Liver (tissue), 9 donors: Measurements from ENCODE around the gene MEF2B. TPM values are rescaled to one million over a fixed set of nuclear protein-coding genes. Genes with fewer than 3 reads are reported as not detected.

Source experiments
- DNase-seq: peaks from one replicate; pipeline ENCODE4 v3.0.0-alpha.2; 2017; ENCODE audit warnings: low spot score
- H3K27ac ChIP-seq, 2 donors: one replicate each; pipeline ENCODE4 v1.7.0; 2013; ENCODE audit warnings: inconsistent platforms in 2 of 2, low read length in 2 of 2, control low read depth in 1 of 2, low read depth in 1 of 2, mild to moderate bottlenecking in 1 of 2
- H3K27me3 ChIP-seq, 4 donors: one replicate each; pipeline versions ENCODE4 v1.6.1 to v1.7.0; 2013; ENCODE audit warnings: low read length in 3 of 4, inconsistent platforms in 1 of 4, mild to moderate bottlenecking in 1 of 4, moderate library complexity in 1 of 4; ENCODE audit not compliant: control insufficient read depth in 4 of 4, insufficient read depth in 4 of 4
- H3K36me3 ChIP-seq, 4 donors: one replicate each; pipeline versions ENCODE4 v1.6.1 to v1.7.0; 2013; ENCODE audit warnings: low read length in 3 of 4, mild to moderate bottlenecking in 3 of 4, low read depth in 1 of 4, moderate library complexity in 1 of 4; ENCODE audit not compliant: control insufficient read depth in 4 of 4, insufficient read depth in 3 of 4
- H3K4me1 ChIP-seq, 4 donors: one replicate each; pipeline versions ENCODE4 v1.6.1 to v1.7.0; 2013; ENCODE audit warnings: low read length in 3 of 4, mild to moderate bottlenecking in 3 of 4, moderate library complexity in 1 of 4; ENCODE audit not compliant: control insufficient read depth in 4 of 4, insufficient read depth in 4 of 4
- H3K4me3 ChIP-seq, 3 donors: one replicate each; pipeline versions ENCODE4 v1.6.1 to v1.7.0; 2013; ENCODE audit warnings: low read length in 3 of 3, control low read depth in 1 of 3, low read depth in 1 of 3, mild to moderate bottlenecking in 1 of 3
- H3K9ac ChIP-seq, 2 donors: one replicate each; pipeline ENCODE4 v1.7.0; 2013; ENCODE audit warnings: low read length in 2 of 2, mild to moderate bottlenecking in 2 of 2, moderate library complexity in 2 of 2, control low read depth in 1 of 2, low read depth in 1 of 2
- H3K9me3 ChIP-seq, 4 donors: one replicate each; pipeline versions ENCODE4 v1.6.1 to v1.7.0; 2013; ENCODE audit warnings: low read length in 3 of 4; ENCODE audit not compliant: control insufficient read depth in 4 of 4
- ATF3 ChIP-seq: IDR thresholded peaks from 2 replicates; pipeline ENCODE4 v1.6.1; 2016; ENCODE audit warnings: antibody characterized with exemption
- EGR1 ChIP-seq, 2 donors: IDR thresholded peaks; 2 replicates each; pipeline ENCODE4 v1.6.1; 2016 to 2018; ENCODE audit warnings: antibody characterized with exemption in 2 of 2, low read depth in 2 of 2
- FOXA1 ChIP-seq: IDR thresholded peaks from 2 replicates; pipeline ENCODE4 v1.6.1; 2016; ENCODE audit warnings: antibody characterized with exemption
- FOXA2 ChIP-seq: IDR thresholded peaks from 2 replicates; pipeline ENCODE4 v1.6.1; 2016; ENCODE audit warnings: antibody characterized with exemption
- GABPA ChIP-seq, 2 donors: IDR thresholded peaks in 1 of 2; conservative IDR thresholded peaks in 1 of 2; 2 replicates each; pipeline ENCODE4 v1.6.1; 2016; ENCODE audit warnings: antibody characterized with exemption in 2 of 2, mild to moderate bottlenecking in 1 of 2, moderate library complexity in 1 of 2
- HNF4G ChIP-seq: IDR thresholded peaks from 2 replicates; pipeline ENCODE4 v1.6.1; 2016; ENCODE audit warnings: antibody characterized with exemption
- JUND ChIP-seq, 2 donors: IDR thresholded peaks; 2 replicates each; pipeline ENCODE4 v1.6.1; 2016; ENCODE audit warnings: antibody characterized with exemption in 2 of 2
- MAX ChIP-seq: IDR thresholded peaks from 2 replicates; pipeline ENCODE4 v1.6.1; 2016; ENCODE audit warnings: antibody characterized with exemption
- NR2F2 ChIP-seq: IDR thresholded peaks from 2 replicates; pipeline ENCODE4 v1.6.1; 2016; ENCODE audit warnings: antibody characterized with exemption
- RAD21 ChIP-seq, 2 donors: IDR thresholded peaks; 2 replicates each; pipeline ENCODE4 v1.6.1; 2016; ENCODE audit warnings: antibody characterized with exemption in 2 of 2, mild to moderate bottlenecking in 2 of 2
- REST ChIP-seq: IDR thresholded peaks from 2 replicates; pipeline ENCODE4 v1.6.1; 2016; ENCODE audit warnings: antibody characterized with exemption, mild to moderate bottlenecking
- RXRA ChIP-seq, 2 donors: IDR thresholded peaks; 2 replicates each; pipeline ENCODE4 v1.6.1; 2017 to 2018; ENCODE audit warnings: antibody characterized with exemption in 2 of 2, mild to moderate bottlenecking in 1 of 2
- SP1 ChIP-seq: IDR thresholded peaks from 2 replicates; pipeline ENCODE4 v1.6.1; 2018; ENCODE audit warnings: antibody characterized with exemption, mild to moderate bottlenecking
- TAF1 ChIP-seq: conservative IDR thresholded peaks from 2 replicates; pipeline ENCODE4 v1.6.1; 2016; ENCODE audit warnings: antibody characterized with exemption, mild to moderate bottlenecking
- YY1 ChIP-seq: IDR thresholded peaks from 2 replicates; pipeline ENCODE4 v1.6.1; 2016; ENCODE audit warnings: antibody characterized with exemption, mild to moderate bottlenecking
- ZBTB33 ChIP-seq: IDR thresholded peaks from 2 replicates; pipeline ENCODE4 v1.6.1; 2016; ENCODE audit warnings: antibody characterized with exemption
- WGBS: extraction: QIAGEN DNeasy Blood & Tissue Kit; methylation state at CpG from one replicate; pipeline ENCODE4 v1.1.7; 2013; 5-methylcytosine and 5-hydroxymethylcytosine counted together
- polyA plus RNA-seq, 2 donors: library from polyadenylated mRNA; stranded (reverse) in 1 of 2; unstranded in 1 of 2; fragments of 200-250 nt in 1 of 2; fragments of >200 nt in 1 of 2; fragmentation: Nextera tagmentation in 1 of 2; extraction: Ambion mirVana in 1 of 2; gene quantifications; one replicate each; pipeline versions ENCODE4 v1.2.1 to v1.2.3, GENCODE V29; 2013 to 2015
- total RNA-seq, 2 donors: library from RNA; depleted of rRNA; stranded (reverse); fragments of >200 nt; gene quantifications; one replicate each; pipeline ENCODE4 v1.2.3, GENCODE V29; 2014
- donor health status: healthy.
- donor health status: healthy.
- donor health status: healthy.
- donor health status: healthy.
- donor health status: healthy.

MEF2B gene
- total and polyA plus RNA-seq, 4 donors = 0.08 to 0.39 (median 0.30) TPM; not detected in 1

- no peaks in the 10 kb centered on the region for H3K36me3 ChIP-seq
- peaks cover 0 to 6% (median 5%) of the 10 kb centered on the region in 4 donors for H3K4me1 ChIP-seq
- WGBS = 65% methylated on average over 3 of the region's 3 CpGs
- peaks cover 0 to 6% (median 0%) of the 10 kb centered on the region in 4 donors for H3K9me3 ChIP-seq
- no peak for DNase-seq
- TF ChIP-seq RXRA (IDR thresholded peaks at IDR 0.05) = no peak
- TF ChIP-seq SP1 = no peak
- TF ChIP-seq HNF4G = no peak
- no peak for TF ChIP-seq TAF1
- TF ChIP-seq JUND (IDR thresholded peaks at IDR 0.05) = no peak
- no peak for TF ChIP-seq MAX
- TF ChIP-seq YY1 = no peak
- TF ChIP-seq NR2F2 = no peak
- no peak for TF ChIP-seq FOXA2
- TF ChIP-seq RAD21 (IDR thresholded peaks at IDR 0.05) = no peak
- no peak for TF ChIP-seq EGR1 (IDR thresholded peaks at IDR 0.05; ENCODE audit: low read depth in 2 of 2)
- no peak for TF ChIP-seq ZBTB33
- no peak for TF ChIP-seq GABPA (IDR thresholded peaks at IDR 0.05 in 1 of 2, conservative IDR thresholded peaks at IDR 0.05 in 1 of 2)
- no peak for TF ChIP-seq FOXA1
- no peak for TF ChIP-seq ATF3
- no peak for TF ChIP-seq REST
- H3K27me3 ChIP-seq = no peaks in the 10 kb centered on the region
- no peak overlapping the region for H3K27ac ChIP-seq
- no peak overlapping the region for H3K4me3 ChIP-seq
- H3K9ac ChIP-seq = no peak overlapping the region
These were observed 38.1 kb downstream of the MEF2B start for GRCh38 chr19:19131989-19132388.

GRCh38 chr19:19126102-19126501 lies 44.0 kb downstream of the MEF2B start:
- peaks cover 0 to 7% (median under 1%) of the 10 kb centered on the region in 4 donors for H3K36me3 ChIP-seq
- no peak for TF ChIP-seq RAD21 (IDR thresholded peaks at IDR 0.05)
- TF ChIP-seq YY1 = no peak
- 95% methylated on average over 6 of the region's 6 CpGs for WGBS

More at GRCh38 chr19:19126102-19126501, 44.0 kb downstream of the MEF2B start:
- H3K27ac ChIP-seq = no peak overlapping the region
- no peak for DNase-seq
- no peak overlapping the region for H3K4me3 ChIP-seq
- H3K27me3 ChIP-seq = no peaks in the 10 kb centered on the region
- H3K4me1 ChIP-seq = no peaks in the 10 kb centered on the region
- H3K9me3 ChIP-seq = no peaks in the 10 kb centered on the region
- H3K9ac ChIP-seq = no peak overlapping the region
